CD4-positive, alpha-beta T cell (primary cell): ENCODE measurements around the gene ATP6V0D1. TPM values are rescaled to one million over a fixed set of nuclear protein-coding genes. Genes with fewer than 3 reads are reported as not detected.

Experiments
- ATAC-seq: fragments of 200-7000 bp; cut with Tn5 transposase; one replicate; pipeline ENCODE4 v1.10.0; 2022; ENCODE audit warnings: mild to moderate bottlenecking; ENCODE audit not compliant: poor library complexity
- CTCF ChIA-PET: fragments of 350-600 bp; sonication (Branson Sonifier 250); formaldehyde crosslinking; loops from one replicate; lab custom pipeline; 2021; ENCODE audit warnings: antibody characterized with exemption, inconsistent platforms; lab: Charles Lee
- POLR2A ChIA-PET: fragments of 350-600 bp; sonication (Branson Sonifier 250); formaldehyde crosslinking; loops from one replicate; lab custom pipeline; 2021; ENCODE audit warnings: antibody characterized with exemption, inconsistent platforms; lab: Charles Lee
- DNase-seq, 14 experiments: peaks; one replicate each; pipeline ENCODE4 v3.0.0-alpha.2; 2013 to 2020; ENCODE audit warnings: mixed read lengths in 2 of 14
- H3K27ac ChIP-seq, 2 donors: one replicate each; pipeline versions ENCODE4 v1.5.1 to v1.7.0; 2013; ENCODE audit warnings: low read length in 2 of 2, low read depth in 1 of 2, mild to moderate bottlenecking in 1 of 2
- H3K27me3 ChIP-seq, 2 experiments: 1 replicate in 1 of 2; 2 replicates in 1 of 2; pipeline versions ENCODE4 v1.6.1 to v1.7.0; 2013; ENCODE audit warnings: low read length in 2 of 2, control low read depth in 1 of 2, mild to moderate bottlenecking in 1 of 2, moderate library complexity in 1 of 2; ENCODE audit not compliant: insufficient read depth in 2 of 2, control insufficient read depth in 1 of 2
- H3K36me3 ChIP-seq: one replicate; pipeline ENCODE4 v1.6.1; 2013; ENCODE audit warnings: low read length, control low read depth; ENCODE audit not compliant: insufficient read depth
- H3K4me1 ChIP-seq: one replicate; pipeline ENCODE4 v1.6.1; 2013; ENCODE audit warnings: low read length, control low read depth; ENCODE audit not compliant: insufficient read depth
- H3K4me3 ChIP-seq: one replicate; pipeline ENCODE4 v1.5.1; 2013; ENCODE audit warnings: mild to moderate bottlenecking, low read length, moderate library complexity
- H3K9me3 ChIP-seq, 2 experiments: 1 replicate in 1 of 2; 2 replicates in 1 of 2; pipeline versions ENCODE4 v1.6.1 to v1.7.0; 2013; ENCODE audit warnings: low read length in 2 of 2, mild to moderate bottlenecking in 2 of 2, control low read depth in 1 of 2, moderate library complexity in 1 of 2; ENCODE audit not compliant: control insufficient read depth in 1 of 2, insufficient read depth in 1 of 2
- H3K27ac Mint-ChIP-seq: one replicate; pipeline ENCODE4 v1.8.0; 2020; ENCODE audit warnings: mixed read lengths
- H3K27me3 Mint-ChIP-seq: one replicate; pipeline ENCODE4 v1.8.0; 2021; ENCODE audit warnings: mixed read lengths
- H3K36me3 Mint-ChIP-seq: one replicate; pipeline ENCODE4 v1.8.0; 2021; ENCODE audit warnings: low read depth, mixed read lengths
- H3K4me1 Mint-ChIP-seq: one replicate; pipeline ENCODE4 v1.8.0; 2021; ENCODE audit warnings: low read depth, mixed read lengths
- H3K4me3 Mint-ChIP-seq: one replicate; pipeline ENCODE4 v1.8.0; 2020; ENCODE audit warnings: mild to moderate bottlenecking, mixed read lengths
- H3K9me3 Mint-ChIP-seq: one replicate; pipeline ENCODE4 v1.8.0; 2020; ENCODE audit warnings: mixed read lengths
- CTCF ChIP-seq: fragments of 200-600 bp; IDR thresholded peaks from one replicate; pipeline ENCODE4 v1.8.0; 2022; ENCODE audit warnings: antibody characterized with exemption, mild to moderate bottlenecking
- intact Hi-C, 2 experiments: fragments of 100-400 bp; cut with DNase I in 1 of 2; cut with micrococcal nuclease in 1 of 2; formaldehyde crosslinking; loops; one replicate each; pipeline versions ENCODE4 v1.15.1 to v1.9.0; 2023 to 2025; cut with DNase I, micrococcal nuclease
- total RNA-seq, 174 experiments: library from RNA in 2 of 174; stranded (reverse) in 2 of 174; gene quantifications; one replicate each; pipeline ENCODE4 v1.2.3 and lab custom pipeline; 2021 to 2026

The ATP6V0D1 gene
- total RNA-seq, 2 experiments from 2014 or later: 39.4 to 41.7 TPM

DNA sequence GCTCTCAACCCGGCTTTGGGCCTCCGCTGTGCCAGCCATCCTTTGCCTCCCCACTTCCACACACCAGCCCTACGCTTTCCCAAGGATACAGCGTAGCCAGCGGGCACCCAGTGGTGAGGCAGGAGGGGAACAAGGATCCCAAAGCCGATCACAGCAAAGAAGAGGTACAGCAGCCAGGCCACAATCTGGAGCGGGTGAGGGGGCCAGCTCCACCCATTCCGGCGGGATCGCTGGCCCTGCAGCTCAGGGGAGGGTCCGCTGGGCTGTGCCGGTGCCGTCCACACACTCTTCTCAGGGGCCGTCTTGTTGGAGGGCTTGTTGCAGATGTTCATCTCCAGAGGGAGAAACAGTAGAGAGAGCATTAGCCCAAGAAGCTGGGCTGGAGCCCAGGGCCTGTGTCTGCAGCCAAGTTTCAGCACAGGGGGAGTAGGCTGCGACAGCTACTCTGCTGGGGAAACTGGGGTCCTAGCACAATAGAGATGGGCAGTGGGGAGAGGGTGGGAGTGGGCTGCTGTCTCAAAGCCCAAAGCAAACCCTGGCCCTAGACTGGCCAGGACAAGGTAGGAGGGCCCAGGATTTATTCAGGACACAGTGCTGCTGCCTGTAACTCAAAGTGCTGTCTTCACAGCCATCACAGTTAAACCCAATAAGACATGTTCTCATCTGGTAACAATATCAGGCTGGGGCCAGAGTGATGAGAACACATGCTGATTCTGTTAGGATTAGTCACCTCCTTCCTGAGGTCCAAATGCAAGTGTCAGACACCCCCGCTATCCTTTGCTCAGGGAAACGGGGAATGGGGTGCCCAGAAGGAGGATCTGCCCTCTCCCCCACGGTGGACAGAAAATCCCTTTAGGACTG, 74.6 kb downstream of the ATP6V0D1 start:
- Histone ChIP-seq H3K4me1 (no peaks in the 10 kb centered on the region), H3K27me3 (peaks cover 0 to 6% of the 10 kb centered on the region in 2 experiments), H3K9me3 (no peaks in the 10 kb centered on the region), H3K27ac (no peak overlapping the region), H3K36me3 (no peaks in the 10 kb centered on the region), H3K4me3 (no peak overlapping the region)
- Mint-ChIP-seq H3K4me1 (no peaks in the 10 kb centered on the region), H3K27ac (no peak overlapping the region), H3K27me3 (peaks cover 21% of the 10 kb centered on the region), H3K9me3 (no peaks in the 10 kb centered on the region), H3K4me3 (no peak overlapping the region), H3K36me3 (no peaks in the 10 kb centered on the region)
- intact Hi-C loops: no loop called here
- ATAC-seq (no peak), DNase-seq (no peak)
- CTCF ChIA-PET: no interaction called here
- TF ChIP-seq CTCF: no peak
- POLR2A ChIA-PET: no interaction called here

- Mint-ChIP-seq H3K4me3 (no peak overlapping the region), H3K36me3 (no peaks in the 10 kb centered on the region), H3K4me1 (no peaks in the 10 kb centered on the region), H3K9me3 (no peaks in the 10 kb centered on the region), H3K27me3 (peaks cover 16% of the 10 kb centered on the region), H3K27ac (no peak overlapping the region)
- H3K36me3 ChIP-seq: no peaks in the 10 kb centered on the region
- H3K4me1 ChIP-seq: no peaks in the 10 kb centered on the region
- intact Hi-C loops: no loop called here
- H3K9me3 ChIP-seq: no peaks in the 10 kb centered on the region
- H3K27ac ChIP-seq: no peak overlapping the region
- H3K4me3 ChIP-seq: no peak overlapping the region
- H3K27me3 ChIP-seq: peaks cover 0 to 6% of the 10 kb centered on the region in 2 experiments
- no peak for DNase-seq
- ATAC-seq: no peak
- CTCF ChIA-PET: no interaction called here
- no peak for TF ChIP-seq CTCF
- POLR2A ChIA-PET: no interaction called here
Observed at GRCh38 chr16:67405336-67405735, 75.6 kb downstream of the ATP6V0D1 start.

DNA sequence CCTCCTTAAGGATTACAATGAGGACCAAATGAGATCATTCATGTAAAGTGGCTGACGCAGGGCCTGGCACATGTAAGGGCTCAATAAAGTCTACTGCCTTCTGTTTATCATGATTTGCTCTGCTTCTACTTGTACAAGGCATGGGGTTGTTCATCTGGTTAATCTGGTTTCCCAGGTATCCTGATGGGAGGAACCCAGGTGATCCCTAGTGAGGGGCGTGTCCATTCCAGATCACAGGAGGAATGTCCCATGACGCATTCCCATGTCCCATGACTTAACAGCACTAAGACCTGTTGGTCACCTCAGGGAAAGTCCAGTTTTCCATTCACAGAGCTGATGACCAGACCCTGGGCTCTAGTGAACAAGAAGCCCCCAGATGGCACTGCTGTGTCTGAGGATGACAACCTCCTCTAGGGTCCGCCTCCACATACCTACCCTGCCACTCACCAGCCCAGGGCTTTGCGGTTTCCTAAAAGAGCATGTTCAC, 76.2 kb downstream of the ATP6V0D1 start:
- CTCF ChIA-PET: no interaction called here
- Histone ChIP-seq H3K4me1 (no peaks in the 10 kb centered on the region), H3K27me3 (peaks cover 0 to 6% of the 10 kb centered on the region in 2 experiments), H3K9me3 (no peaks in the 10 kb centered on the region), H3K27ac (no peak overlapping the region), H3K4me3 (no peak overlapping the region), H3K36me3 (no peaks in the 10 kb centered on the region)
- H3K27ac Mint-ChIP-seq: no peak overlapping the region
- TF ChIP-seq CTCF: no peak
- no peaks in the 10 kb centered on the region for H3K4me1 Mint-ChIP-seq
- H3K4me3 Mint-ChIP-seq: no peak overlapping the region
- DNase-seq: no peak
- no peaks in the 10 kb centered on the region for H3K36me3 Mint-ChIP-seq
- POLR2A ChIA-PET: no interaction called here
- ATAC-seq: no peak
- peaks cover 16% of the 10 kb centered on the region for H3K27me3 Mint-ChIP-seq
- intact Hi-C loops: no loop called here
- H3K9me3 Mint-ChIP-seq: no peaks in the 10 kb centered on the region
